ENCODE measurements around the gene C3orf33.

C3orf33 gene

GRCh38 chr3:155782390-155782953, 23.6 kb downstream of the C3orf33 start:
- Histone ChIP-seq H3K4me3 (no peak overlapping the region), H3K27ac (no peak overlapping the region)
- no peak for DNase-seq (ENCODE audit: low spot score)
- no peak for TF ChIP-seq CTCF (IDR thresholded peaks at IDR 0.05)

- TF ChIP-seq CTCF (IDR thresholded peaks at IDR 0.05) = no peak
- no peak for DNase-seq (ENCODE audit: low spot score)
- no peak overlapping the region for H3K4me3 ChIP-seq
- no peak overlapping the region for H3K27ac ChIP-seq
These were observed 25.8 kb downstream of the C3orf33 start for GRCh38 chr3:155780291-155780690.

GRCh38 chr3:155778462-155778861, 27.6 kb downstream of the C3orf33 start:
- Histone ChIP-seq H3K27ac (no peak overlapping the region), H3K4me3 (no peak overlapping the region)
- no peak for DNase-seq (ENCODE audit: low spot score)
- no peak for TF ChIP-seq CTCF (IDR thresholded peaks at IDR 0.05)

GRCh38 chr3:155772801-155773200, 33.3 kb downstream of the C3orf33 start:
- H3K4me3 ChIP-seq = no peak overlapping the region
- DNase-seq (ENCODE audit: low spot score) = no peak
- no peak for TF ChIP-seq CTCF (IDR thresholded peaks at IDR 0.05)
- no peak overlapping the region for H3K27ac ChIP-seq

GRCh38 chr3:155771126-155771525, 35.0 kb downstream of the C3orf33 start:
- Histone ChIP-seq H3K27ac (no peak overlapping the region), H3K4me3 (no peak overlapping the region)
- no peak for DNase-seq (ENCODE audit: low spot score)
- TF ChIP-seq CTCF (IDR thresholded peaks at IDR 0.05) = no peak

- H3K4me3 ChIP-seq = no peak overlapping the region
- no peak for TF ChIP-seq CTCF (IDR thresholded peaks at IDR 0.05)
- DNase-seq (ENCODE audit: low spot score) = no peak
- H3K27ac ChIP-seq = no peak overlapping the region
These were observed 39.9 kb downstream of the C3orf33 start for GRCh38 chr3:155766206-155766605.

GRCh38 chr3:155763870-155764463, 42.1 kb downstream of the C3orf33 start:
- no peak for TF ChIP-seq CTCF (IDR thresholded peaks at IDR 0.05)
- H3K4me3 ChIP-seq = no peak overlapping the region
- no peak for DNase-seq (ENCODE audit: low spot score)
- H3K27ac ChIP-seq = no peak overlapping the region
